T47D (cell line): ENCODE results near the gene ZNF793.

ENCODE experiments used
- DNase-seq, 2 experiments: peaks; one replicate each; pipeline versions ENCODE4 v3.0.0 to v3.0.0-alpha.2; 2011 to 2012; ENCODE audit warnings: low read depth in 1 of 2, low spot score in 1 of 2
- JUND ChIP-seq: IDR thresholded peaks from 2 replicates; pipeline ENCODE4 v1.6.1; 2012; ENCODE audit warnings: low read depth
- in situ Hi-C: cut with HindIII; loops from 2 replicates; pipeline ENCODE4 v1.10.0; 2016; ENCODE audit warnings: low sequenced_read_pairs, low pct_unique_long_range_greater_than_20kb

ZNF793 gene

GRCh38 chr19:37511821-37512220 lies 5.1 kb downstream of the ZNF793 start:
- no peak for TF ChIP-seq JUND
- in situ Hi-C loops, result no loop called here
- no peak for DNase-seq

GRCh38 chr19:37513397-37513796 lies 6.7 kb downstream of the ZNF793 start:
- TF ChIP-seq JUND, result no peak
- no peak for DNase-seq
- in situ Hi-C loops, result no loop called here

DNA sequence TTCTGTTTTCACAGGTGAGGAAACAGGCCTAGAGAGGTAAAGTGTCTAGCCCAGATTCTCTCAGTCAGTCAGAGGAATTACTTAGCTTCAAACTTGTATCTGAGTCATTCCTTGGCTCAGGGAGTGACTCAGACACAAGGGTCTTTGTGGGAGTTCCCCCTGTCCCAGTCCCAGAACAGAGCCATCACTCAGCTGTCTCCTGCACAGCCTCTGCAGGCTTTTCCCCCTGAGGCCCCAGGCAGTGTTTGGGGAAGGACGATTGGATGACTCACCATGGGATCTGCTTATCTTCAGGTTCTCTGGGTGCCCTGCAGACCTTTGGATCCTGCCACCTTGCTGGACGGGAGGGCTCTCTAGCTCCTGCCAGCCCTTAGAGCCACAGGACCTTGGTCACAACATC lies 13.2 kb downstream of the ZNF793 start:
- in situ Hi-C loops, result no loop called here
- TF ChIP-seq JUND, result no peak
- DNase-seq, result no peak

GRCh38 chr19:37537391-37537947 lies 30.7 kb downstream of the ZNF793 start:
- in situ Hi-C loops, result no loop called here
- no peak for DNase-seq
- no peak for TF ChIP-seq JUND

- in situ Hi-C loops, result no loop called here
- TF ChIP-seq JUND, result no peak
- DNase-seq, result peak in 1 of 2 experiments; percentile 20
Observed at GRCh38 chr19:37551129-37551993, 44.6 kb downstream of the ZNF793 start.

GRCh38 chr19:37563518-37563917 lies 56.8 kb downstream of the ZNF793 start:
- in situ Hi-C loops, result no loop called here
- DNase-seq, result no peak
- TF ChIP-seq JUND, result no peak

GRCh38 chr19:37564624-37565369 lies 58.1 kb downstream of the ZNF793 start:
- TF ChIP-seq JUND, result no peak
- in situ Hi-C loops, result no loop called here
- peak in 1 of 2 experiments; percentile 8 for DNase-seq

DNA sequence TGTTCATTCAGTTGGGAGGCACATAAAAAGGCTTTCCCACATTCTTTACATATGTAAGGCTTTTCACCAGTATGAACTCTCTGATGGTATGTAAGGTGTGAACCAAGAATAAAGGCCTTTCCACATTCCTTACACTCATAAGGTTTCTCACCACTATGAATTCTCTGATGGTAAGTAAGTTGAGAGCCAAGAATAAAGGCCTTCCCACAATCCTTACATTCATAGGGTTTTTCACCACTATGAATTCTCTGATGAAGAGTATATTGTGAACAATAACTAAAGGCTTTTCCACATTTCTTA lies 58.6 kb downstream of the ZNF793 start:
- DNase-seq, result no peak
- in situ Hi-C loops, result no loop called here
- no peak for TF ChIP-seq JUND

DNA sequence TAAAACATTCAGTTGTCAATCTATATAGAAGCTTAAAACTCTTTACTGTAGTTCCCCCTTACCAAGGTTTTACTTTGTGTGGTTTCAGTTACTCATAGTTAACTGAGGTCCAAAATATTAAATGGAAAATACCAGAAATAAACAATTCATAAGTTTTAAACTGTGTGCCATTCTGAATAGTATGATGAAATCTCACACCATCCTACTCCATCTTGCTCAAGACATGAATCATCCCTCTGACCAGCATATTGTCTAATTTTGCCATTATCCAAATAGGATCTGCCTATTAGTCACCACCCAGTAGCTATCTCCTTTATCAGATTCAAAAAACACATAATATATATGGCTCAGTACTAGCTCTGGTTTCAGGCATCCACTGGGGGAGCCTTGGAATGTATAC lies 65.5 kb downstream of the ZNF793 start:
- DNase-seq, result no peak
- no peak for TF ChIP-seq JUND
- in situ Hi-C loops, result no loop called here

- DNase-seq, result peak in 1 of 2 experiments; percentile 4
- in situ Hi-C loops, result no loop called here
- TF ChIP-seq JUND, result no peak
Observed at GRCh38 chr19:37583340-37583739, 76.6 kb downstream of the ZNF793 start.
